ENCODE data around the gene MUC5AC.

MUC5AC gene

DNA sequence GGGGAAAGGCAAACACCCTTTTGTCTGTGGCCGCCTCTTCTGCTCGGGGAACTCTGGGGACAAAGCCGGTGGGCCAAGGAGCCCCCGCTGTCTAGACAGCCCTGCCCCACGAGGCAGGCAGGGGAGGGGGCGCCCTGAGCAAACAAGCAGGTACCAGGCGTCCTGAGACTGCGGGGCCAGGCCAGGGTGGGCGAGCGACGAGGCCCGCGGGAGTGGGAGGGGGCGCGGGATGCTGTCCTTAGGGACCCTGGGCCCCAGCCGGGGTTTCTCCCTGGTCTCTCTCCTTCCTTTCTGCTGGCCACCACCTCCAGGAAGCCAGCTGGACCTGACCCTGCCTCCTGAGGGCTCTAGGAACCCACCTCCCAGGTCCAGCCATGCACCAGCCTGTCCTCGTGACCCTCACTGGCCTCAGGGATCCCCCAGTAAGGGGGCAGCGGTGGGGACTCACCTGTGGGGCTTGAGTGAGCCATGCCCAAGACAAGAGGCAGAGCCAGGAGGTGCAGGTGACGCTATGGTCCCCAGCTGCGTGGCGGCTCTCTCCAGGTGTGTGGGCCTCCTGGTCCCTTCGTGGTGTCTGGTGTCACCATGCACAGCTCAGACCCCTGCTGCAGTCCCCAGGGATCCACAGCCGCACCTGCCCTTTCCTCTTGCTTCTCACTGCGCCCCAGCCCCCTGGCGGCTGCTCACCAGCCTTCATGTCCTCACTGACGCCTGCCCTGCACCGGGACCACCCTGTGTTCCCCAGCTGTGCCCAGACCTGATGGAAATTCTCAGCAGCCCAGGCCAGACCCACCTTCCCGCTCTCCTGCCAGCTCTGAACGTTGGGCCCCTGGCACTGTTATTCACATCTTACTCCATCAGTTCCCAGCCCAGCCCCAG lies 26.5 kb upstream of the MUC5AC start:
- Histone ChIP-seq H3K9ac (ENCODE audit: low read depth in 1 of 2, low read length in 2 of 2) (no peak overlapping the region), H3K4me1 (ENCODE audit: control insufficient read depth in 2 of 2, insufficient read depth in 2 of 2, low read length in 2 of 2) (no peaks in the 10 kb centered on the region), H3K9me3 (ENCODE audit: control insufficient read depth in 2 of 2, low read length in 2 of 2) (peaks cover 6 to 7% of the 10 kb centered on the region in 2 donors), H3K27ac (ENCODE audit: low read depth in 2 of 2, low read length in 2 of 2) (no peak overlapping the region), H3K4me3 (ENCODE audit: low read length in 2 of 2) (no peak overlapping the region), H3K27me3 (ENCODE audit: control insufficient read depth in 2 of 2, insufficient read depth in 2 of 2, low read length in 2 of 2) (no peaks in the 10 kb centered on the region), H3K36me3 (ENCODE audit: control insufficient read depth in 2 of 2, insufficient read depth in 2 of 2, low read length in 2 of 2) (no peaks in the 10 kb centered on the region)

DNA sequence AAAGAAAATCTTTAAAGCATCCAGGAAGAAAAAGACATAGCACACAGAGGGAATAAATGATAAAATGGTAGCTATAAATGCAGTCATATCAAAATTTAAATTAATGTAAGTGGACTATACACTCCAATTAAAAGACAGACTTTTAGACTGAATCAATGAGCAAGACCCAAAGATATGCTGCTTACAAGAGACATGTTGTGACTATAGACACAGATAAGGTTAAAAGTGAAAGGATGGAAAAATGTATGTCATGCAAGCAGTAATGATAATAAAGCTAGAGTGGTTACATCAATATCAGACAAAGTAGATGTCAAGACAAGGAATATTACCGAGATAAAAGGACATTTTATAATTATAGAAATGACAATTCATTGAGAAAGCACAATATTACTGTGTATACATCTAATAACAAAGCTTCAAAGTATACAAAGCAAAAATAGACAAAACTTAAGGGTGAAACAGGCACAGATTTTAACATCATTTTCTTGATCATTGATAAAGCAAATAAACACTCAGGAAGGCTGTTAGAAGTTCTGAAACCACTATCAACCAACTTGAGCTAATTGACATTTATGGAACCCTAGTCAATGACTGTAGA lies 22.8 kb upstream of the MUC5AC start:
- Histone ChIP-seq H3K4me3 (ENCODE audit: low read length in 2 of 2) (no peak overlapping the region), H3K36me3 (ENCODE audit: control insufficient read depth in 2 of 2, insufficient read depth in 2 of 2, low read length in 2 of 2) (no peaks in the 10 kb centered on the region), H3K27me3 (ENCODE audit: control insufficient read depth in 2 of 2, insufficient read depth in 2 of 2, low read length in 2 of 2) (no peaks in the 10 kb centered on the region), H3K27ac (ENCODE audit: low read depth in 2 of 2, low read length in 2 of 2) (no peak overlapping the region), H3K9me3 (ENCODE audit: control insufficient read depth in 2 of 2, low read length in 2 of 2) (peaks cover 6 to 7% of the 10 kb centered on the region in 2 donors), H3K4me1 (ENCODE audit: control insufficient read depth in 2 of 2, insufficient read depth in 2 of 2, low read length in 2 of 2) (no peaks in the 10 kb centered on the region), H3K9ac (ENCODE audit: low read depth in 1 of 2, low read length in 2 of 2) (no peak overlapping the region)

DNA sequence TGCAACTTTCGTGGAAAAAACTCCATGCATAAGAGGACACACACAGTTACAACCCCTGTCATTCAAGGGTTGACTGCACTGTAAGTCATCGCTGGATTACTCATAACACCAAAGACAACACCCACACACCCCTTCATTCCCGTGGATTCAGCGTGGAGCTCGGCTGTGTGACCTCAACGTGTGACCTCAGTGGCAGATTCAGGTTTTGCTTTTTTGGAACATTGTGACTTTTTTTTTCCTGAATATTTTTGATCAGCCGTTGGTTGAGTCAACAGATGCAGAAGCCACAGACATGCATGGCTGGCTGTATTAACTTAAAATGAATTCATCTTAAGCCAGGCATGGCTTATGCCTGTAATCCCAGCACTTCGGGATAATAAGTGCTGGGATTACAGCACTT lies 19.7 kb upstream of the MUC5AC start:
- Histone ChIP-seq H3K36me3 (ENCODE audit: control insufficient read depth in 2 of 2, insufficient read depth in 2 of 2, low read length in 2 of 2) (no peaks in the 10 kb centered on the region), H3K4me1 (ENCODE audit: control insufficient read depth in 2 of 2, insufficient read depth in 2 of 2, low read length in 2 of 2) (no peaks in the 10 kb centered on the region), H3K9ac (ENCODE audit: low read depth in 1 of 2, low read length in 2 of 2) (no peak overlapping the region), H3K9me3 (ENCODE audit: control insufficient read depth in 2 of 2, low read length in 2 of 2) (peaks cover 6 to 7% of the 10 kb centered on the region in 2 donors), H3K27ac (ENCODE audit: low read depth in 2 of 2, low read length in 2 of 2) (no peak overlapping the region), H3K27me3 (ENCODE audit: control insufficient read depth in 2 of 2, insufficient read depth in 2 of 2, low read length in 2 of 2) (no peaks in the 10 kb centered on the region), H3K4me3 (ENCODE audit: low read length in 2 of 2) (no peak overlapping the region)

DNA sequence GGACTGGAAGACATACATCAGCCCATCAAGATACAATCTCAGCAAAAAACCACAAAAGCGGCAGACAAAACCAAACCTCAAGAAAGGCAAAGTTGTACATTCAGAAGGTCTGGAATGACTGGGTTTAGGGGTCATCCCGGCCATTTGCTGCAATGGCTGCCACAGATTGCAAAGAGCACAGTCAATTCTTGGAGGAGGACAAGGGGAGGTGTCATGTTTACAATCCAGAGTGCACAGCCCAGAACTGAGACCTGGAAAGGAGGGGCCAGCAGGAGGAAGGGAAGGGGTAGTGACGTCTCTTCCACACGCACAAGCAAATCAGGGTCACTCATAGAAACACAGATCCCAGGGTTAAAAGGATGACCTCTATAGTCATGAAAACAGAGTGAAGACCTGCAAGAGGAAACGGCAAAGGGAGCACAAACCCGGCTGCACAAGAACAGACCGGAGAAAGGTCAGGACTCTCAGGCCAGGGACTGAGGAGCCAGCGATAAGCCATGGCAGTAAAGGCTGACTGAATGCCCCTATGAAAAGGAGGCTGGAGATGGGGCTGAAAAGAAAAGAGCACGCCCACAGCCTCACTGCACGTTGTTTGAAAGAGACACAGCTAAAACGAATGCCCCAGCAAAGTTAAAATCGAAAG lies 18.2 kb upstream of the MUC5AC start:
- Histone ChIP-seq H3K4me3 (ENCODE audit: low read length in 2 of 2) (peak overlapping the region in 1 of 2 donors; percentile 20), H3K27ac (ENCODE audit: low read depth in 2 of 2, low read length in 2 of 2) (no peak overlapping the region), H3K9me3 (ENCODE audit: control insufficient read depth in 2 of 2, low read length in 2 of 2) (peaks cover 2 to 7% of the 10 kb centered on the region in 2 donors), H3K27me3 (ENCODE audit: control insufficient read depth in 2 of 2, insufficient read depth in 2 of 2, low read length in 2 of 2) (no peaks in the 10 kb centered on the region), H3K36me3 (ENCODE audit: control insufficient read depth in 2 of 2, insufficient read depth in 2 of 2, low read length in 2 of 2) (no peaks in the 10 kb centered on the region), H3K9ac (ENCODE audit: low read depth in 1 of 2, low read length in 2 of 2) (no peak overlapping the region), H3K4me1 (ENCODE audit: control insufficient read depth in 2 of 2, insufficient read depth in 2 of 2, low read length in 2 of 2) (no peaks in the 10 kb centered on the region)

DNA sequence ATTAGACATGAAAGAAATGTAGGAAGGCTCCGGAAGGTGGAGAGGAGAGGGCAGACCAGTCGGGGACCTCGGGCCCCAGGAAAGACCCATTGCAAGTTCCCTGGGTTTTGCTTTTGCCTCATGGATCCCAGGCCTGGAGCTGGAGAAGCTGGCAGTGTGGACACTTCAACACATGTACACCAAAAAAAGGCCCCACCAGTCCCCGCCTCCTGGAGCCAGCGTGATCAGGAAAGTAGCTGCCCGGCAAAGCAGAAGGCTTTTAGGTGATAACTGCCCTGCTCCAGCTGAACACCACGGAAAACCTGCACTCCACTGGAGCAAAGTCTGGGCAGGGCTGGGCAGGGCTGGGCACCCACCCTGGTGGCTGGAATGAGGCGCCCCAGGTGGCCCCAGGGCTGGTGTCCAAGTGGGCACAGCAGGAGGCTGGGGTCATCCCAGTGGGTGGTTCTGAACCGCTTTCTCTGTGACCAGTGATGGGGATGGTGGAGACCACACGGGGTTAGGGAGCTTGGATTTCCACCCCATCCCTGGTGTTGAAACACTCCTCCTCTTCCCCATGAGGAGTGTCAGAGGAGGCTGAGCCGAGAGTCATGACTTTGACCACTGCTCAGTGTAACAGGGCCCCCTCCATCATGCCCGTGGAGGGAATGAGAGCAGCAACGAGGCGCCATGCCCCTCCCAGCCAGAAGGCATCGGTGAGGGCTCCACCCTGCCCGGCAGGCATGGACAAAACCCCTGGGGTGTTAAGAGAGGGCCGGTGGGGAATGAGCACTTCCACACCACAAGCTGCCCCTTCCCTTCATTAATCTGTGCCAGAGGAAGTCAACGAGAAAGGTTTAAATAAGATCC lies 16.9 kb upstream of the MUC5AC start:
- Histone ChIP-seq H3K9ac (ENCODE audit: low read depth in 1 of 2, low read length in 2 of 2) (no peak overlapping the region), H3K27me3 (ENCODE audit: control insufficient read depth in 2 of 2, insufficient read depth in 2 of 2, low read length in 2 of 2) (no peaks in the 10 kb centered on the region), H3K36me3 (ENCODE audit: control insufficient read depth in 2 of 2, insufficient read depth in 2 of 2, low read length in 2 of 2) (no peaks in the 10 kb centered on the region), H3K4me3 (ENCODE audit: low read length in 2 of 2) (no peak overlapping the region), H3K9me3 (ENCODE audit: control insufficient read depth in 2 of 2, low read length in 2 of 2) (peaks cover 0 to 2% of the 10 kb centered on the region in 2 donors), H3K27ac (ENCODE audit: low read depth in 2 of 2, low read length in 2 of 2) (no peak overlapping the region), H3K4me1 (ENCODE audit: control insufficient read depth in 2 of 2, insufficient read depth in 2 of 2, low read length in 2 of 2) (no peaks in the 10 kb centered on the region)

DNA sequence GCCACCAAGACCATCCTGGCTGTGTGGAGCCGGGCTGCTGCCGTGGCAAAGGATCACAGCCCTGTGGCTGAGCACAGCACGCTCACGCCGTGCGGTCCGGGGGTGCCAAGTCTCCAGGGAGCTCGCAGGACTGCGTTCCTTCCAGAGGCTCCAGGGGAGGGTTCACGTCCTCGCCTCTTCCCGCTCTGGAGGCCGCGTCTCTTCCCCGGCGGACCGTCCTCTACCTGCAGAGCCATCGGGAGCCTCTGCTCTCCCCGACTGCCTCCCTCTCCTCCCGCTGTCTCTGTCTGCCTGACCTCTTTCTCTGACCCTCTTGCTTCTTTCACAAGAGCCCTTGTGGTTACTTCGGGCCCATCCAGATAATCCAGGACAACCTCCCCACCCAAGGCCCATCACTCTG lies 11.4 kb upstream of the MUC5AC start:
- no peaks in the 10 kb centered on the region for H3K27me3 ChIP-seq (ENCODE audit: control insufficient read depth in 2 of 2, insufficient read depth in 2 of 2, low read length in 2 of 2)
- H3K9me3 ChIP-seq (ENCODE audit: control insufficient read depth in 2 of 2, low read length in 2 of 2): peaks cover 0 to 2% of the 10 kb centered on the region in 2 donors
- no peaks in the 10 kb centered on the region for H3K36me3 ChIP-seq (ENCODE audit: control insufficient read depth in 2 of 2, insufficient read depth in 2 of 2, low read length in 2 of 2)
- H3K9ac ChIP-seq (ENCODE audit: low read depth in 1 of 2, low read length in 2 of 2): no peak overlapping the region
- no peak overlapping the region for H3K27ac ChIP-seq (ENCODE audit: low read depth in 2 of 2, low read length in 2 of 2)
- peaks cover 1 to 2% of the 10 kb centered on the region in 2 donors for H3K4me1 ChIP-seq (ENCODE audit: control insufficient read depth in 2 of 2, insufficient read depth in 2 of 2, low read length in 2 of 2)
- H3K4me3 ChIP-seq (ENCODE audit: low read length in 2 of 2): no peak overlapping the region

DNA sequence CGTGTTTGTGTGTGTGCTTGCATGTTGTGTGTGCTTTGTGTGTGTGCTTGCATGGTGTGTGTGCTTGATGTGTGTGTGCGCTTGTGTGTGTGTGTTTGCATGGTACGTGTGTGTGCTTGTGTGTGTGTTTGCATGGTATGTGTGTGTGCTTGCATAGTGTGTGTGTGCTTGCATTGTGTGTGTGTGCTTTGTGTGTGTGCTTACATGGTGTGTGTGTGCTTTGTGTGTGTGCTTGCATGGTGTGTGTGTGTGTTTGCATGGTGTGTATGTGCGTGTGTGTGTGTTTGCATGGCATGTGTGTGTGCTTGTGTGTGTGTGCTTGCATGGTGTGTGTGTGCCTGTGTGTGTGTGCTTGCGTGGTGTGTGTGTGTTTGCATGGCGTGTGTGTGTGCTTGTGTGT lies 10.0 kb upstream of the MUC5AC start:
- no peaks in the 10 kb centered on the region for H3K36me3 ChIP-seq (ENCODE audit: control insufficient read depth in 2 of 2, insufficient read depth in 2 of 2, low read length in 2 of 2)

DNA sequence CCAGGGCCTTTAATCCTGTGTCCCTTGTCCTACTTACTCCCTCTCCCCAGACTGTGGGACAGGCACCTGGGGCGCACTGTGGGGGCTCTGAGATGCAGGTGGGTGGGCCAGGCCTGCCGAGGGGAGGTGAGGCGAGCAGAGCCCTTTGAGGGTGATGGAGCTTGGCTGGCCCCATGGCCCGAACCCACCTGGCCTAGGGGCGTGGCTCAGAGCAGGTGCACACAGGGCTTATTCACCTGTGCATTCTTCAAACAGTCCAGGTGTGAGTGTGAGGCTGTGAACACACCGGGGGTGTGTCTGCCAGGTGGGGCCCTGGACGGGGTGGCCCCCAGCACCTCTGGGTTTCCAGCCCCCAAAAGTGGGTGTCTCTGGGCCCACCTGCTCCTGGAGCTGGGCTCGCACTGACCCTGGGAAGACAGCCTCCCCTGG lies 9.0 kb upstream of the MUC5AC start:
- H3K27ac ChIP-seq (ENCODE audit: low read depth in 2 of 2, low read length in 2 of 2): no peak overlapping the region

More for the DNA sequence above, 10.0 kb upstream of the MUC5AC start:
- Histone ChIP-seq H3K4me1 (ENCODE audit: control insufficient read depth in 2 of 2, insufficient read depth in 2 of 2, low read length in 2 of 2) (peaks cover 4 to 5% of the 10 kb centered on the region in 2 donors), H3K27ac (ENCODE audit: low read depth in 2 of 2, low read length in 2 of 2) (no peak overlapping the region), H3K9ac (ENCODE audit: low read depth in 1 of 2, low read length in 2 of 2) (no peak overlapping the region), H3K4me3 (ENCODE audit: low read length in 2 of 2) (no peak overlapping the region), H3K9me3 (ENCODE audit: control insufficient read depth in 2 of 2, low read length in 2 of 2) (peaks cover 0 to 2% of the 10 kb centered on the region in 2 donors), H3K27me3 (ENCODE audit: control insufficient read depth in 2 of 2, insufficient read depth in 2 of 2, low read length in 2 of 2) (no peaks in the 10 kb centered on the region)

DNA sequence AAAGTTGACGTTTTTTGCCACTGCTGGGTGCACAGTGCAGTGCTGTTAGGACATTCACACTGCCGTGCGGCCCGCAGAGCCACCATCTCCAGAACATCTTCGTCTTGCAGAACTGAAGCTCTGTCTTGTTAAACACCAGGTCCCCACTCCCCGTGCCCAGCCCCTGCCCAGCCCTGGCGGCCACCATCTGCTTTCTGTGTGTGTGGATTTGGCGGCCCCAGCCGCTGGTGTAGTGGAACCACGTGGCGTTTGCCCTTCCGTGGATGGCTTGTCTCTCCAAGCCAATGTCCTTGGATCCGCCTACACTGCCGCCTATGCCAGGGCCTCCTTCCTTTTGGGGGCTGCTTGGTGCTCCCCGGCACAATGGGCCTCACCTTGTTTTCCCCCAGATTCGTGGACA lies 8.2 kb upstream of the MUC5AC start:
- Histone ChIP-seq H3K27me3 (ENCODE audit: control insufficient read depth in 2 of 2, insufficient read depth in 2 of 2, low read length in 2 of 2) (no peaks in the 10 kb centered on the region), H3K4me3 (ENCODE audit: low read length in 2 of 2) (no peak overlapping the region), H3K9me3 (ENCODE audit: control insufficient read depth in 2 of 2, low read length in 2 of 2) (no peaks in the 10 kb centered on the region), H3K27ac (ENCODE audit: low read depth in 2 of 2, low read length in 2 of 2) (no peak overlapping the region), H3K9ac (ENCODE audit: low read depth in 1 of 2, low read length in 2 of 2) (no peak overlapping the region), H3K36me3 (ENCODE audit: control insufficient read depth in 2 of 2, insufficient read depth in 2 of 2, low read length in 2 of 2) (no peaks in the 10 kb centered on the region), H3K4me1 (ENCODE audit: control insufficient read depth in 2 of 2, insufficient read depth in 2 of 2, low read length in 2 of 2) (peaks cover 5 to 7% of the 10 kb centered on the region in 2 donors)

More for the DNA sequence above, 9.0 kb upstream of the MUC5AC start:
- Histone ChIP-seq H3K4me1 (ENCODE audit: control insufficient read depth in 2 of 2, insufficient read depth in 2 of 2, low read length in 2 of 2) (peaks cover 4 to 5% of the 10 kb centered on the region in 2 donors), H3K27me3 (ENCODE audit: control insufficient read depth in 2 of 2, insufficient read depth in 2 of 2, low read length in 2 of 2) (no peaks in the 10 kb centered on the region), H3K4me3 (ENCODE audit: low read length in 2 of 2) (no peak overlapping the region), H3K9me3 (ENCODE audit: control insufficient read depth in 2 of 2, low read length in 2 of 2) (peaks cover 0 to 2% of the 10 kb centered on the region in 2 donors), H3K9ac (ENCODE audit: low read depth in 1 of 2, low read length in 2 of 2) (no peak overlapping the region), H3K36me3 (ENCODE audit: control insufficient read depth in 2 of 2, insufficient read depth in 2 of 2, low read length in 2 of 2) (no peaks in the 10 kb centered on the region)

Measured in mucosa of rectum (tissue), 2 donors.